Glomerular visceral epithelial cell (primary cell): Measurements from ENCODE around the gene LEFTY1.
A peak's percentile ranks its signal among the peaks of the same experiment; 100 is the strongest.

Experiments used
- DNase-seq: peaks from one replicate; pipeline ENCODE4 v3.0.0-alpha.2; 2016; ENCODE audit errors: extremely low spot score

LEFTY1 gene

DNA sequence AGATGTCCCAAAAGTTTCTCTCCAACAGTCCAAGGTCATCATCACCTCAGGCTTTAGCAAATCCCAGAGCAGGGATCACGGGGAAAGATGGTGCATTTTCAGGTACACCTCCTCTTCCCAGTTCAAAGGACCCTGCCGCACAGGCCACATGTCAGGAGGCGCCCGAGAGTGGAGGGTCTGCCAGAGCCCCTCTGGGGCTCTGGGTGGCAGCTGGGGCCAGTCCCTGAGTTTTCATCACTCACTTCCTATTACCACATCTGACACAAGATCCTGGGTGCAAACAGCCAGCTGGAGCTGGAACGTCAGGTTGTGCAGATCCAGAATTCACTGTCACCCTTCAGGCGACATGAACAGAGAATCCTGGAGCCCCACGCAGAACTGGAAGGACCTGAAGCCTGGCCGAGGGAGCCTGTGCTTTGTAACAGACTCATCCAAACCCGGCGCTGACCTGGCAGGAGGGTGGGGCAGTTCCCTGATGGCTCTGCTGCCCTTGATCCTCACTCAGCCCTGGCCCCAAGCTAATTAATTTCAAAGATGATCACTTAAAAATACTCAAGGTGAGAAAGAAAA is 15.6 kb downstream of the LEFTY1 start:
- DNase-seq, result no peak

DNA sequence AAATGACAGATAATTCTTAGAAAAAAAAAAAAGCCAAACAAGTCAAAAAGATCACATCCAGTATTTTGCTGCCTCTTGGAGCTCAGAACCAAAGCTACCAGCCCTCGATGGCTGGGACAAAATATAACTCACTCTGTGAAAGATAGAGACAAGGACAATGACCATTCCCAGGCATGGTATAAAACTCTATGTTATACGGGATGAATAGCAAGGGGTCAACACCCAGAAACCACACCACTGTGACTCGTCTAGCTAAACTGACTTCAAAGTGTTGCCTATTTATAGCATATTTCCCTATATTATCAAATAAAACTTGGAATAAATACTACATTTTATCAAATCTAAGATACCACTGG is 16.9 kb downstream of the LEFTY1 start:
- DNase-seq, result no peak

DNA sequence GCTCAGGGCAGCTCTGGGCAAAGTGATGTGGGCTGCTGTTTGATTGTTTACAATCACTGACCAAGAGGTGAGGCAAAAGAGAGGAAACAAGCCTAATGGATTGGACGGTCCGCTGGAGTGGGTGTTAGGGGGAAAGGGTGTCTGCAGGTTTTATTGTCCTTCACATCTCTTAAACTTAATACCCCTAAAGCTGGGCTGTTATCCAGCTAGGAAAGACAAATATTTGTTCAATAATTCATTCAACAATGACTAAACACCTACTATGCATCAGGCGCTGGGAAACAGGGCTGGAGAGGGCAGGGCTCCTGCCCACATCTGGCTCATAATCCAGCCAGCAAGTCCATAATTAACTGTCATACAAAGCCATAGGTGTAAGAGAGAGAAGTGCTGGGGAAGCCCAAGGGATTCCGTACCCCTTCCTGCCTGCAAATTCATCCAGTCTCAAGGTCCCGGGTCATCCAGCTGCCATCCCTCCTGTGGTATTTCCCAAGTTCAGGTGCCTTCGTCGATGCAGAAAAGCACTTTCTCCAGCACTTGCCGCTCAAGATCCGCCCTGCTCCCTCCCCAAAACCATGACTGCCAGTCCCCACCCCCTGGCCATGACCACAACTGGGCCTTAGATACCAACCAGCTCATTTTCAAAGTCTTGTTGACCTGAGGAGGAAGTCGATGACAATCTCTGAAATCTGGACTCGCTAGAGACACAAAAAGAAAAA is 17.4 kb downstream of the LEFTY1 start:
- DNase-seq, result no peak

DNA sequence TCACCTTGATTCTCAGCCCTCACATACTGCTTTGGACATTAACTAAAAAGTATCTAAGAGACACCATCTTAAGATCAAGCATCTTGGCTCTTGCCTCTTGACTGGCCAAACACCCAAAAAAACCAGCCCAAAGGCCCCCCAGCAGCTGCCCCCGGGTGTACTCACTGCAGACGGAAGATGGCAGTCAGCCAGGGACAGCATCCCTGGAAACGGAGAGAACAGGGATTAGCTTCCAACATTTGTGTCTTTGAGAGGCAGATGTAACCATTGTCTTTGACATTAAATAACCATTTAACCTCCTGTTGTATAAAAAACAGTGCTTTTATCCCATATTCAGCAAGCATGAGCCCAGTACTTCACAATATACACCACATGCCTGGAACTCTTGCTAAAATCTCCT is 18.0 kb downstream of the LEFTY1 start:
- DNase-seq, result no peak

DNA sequence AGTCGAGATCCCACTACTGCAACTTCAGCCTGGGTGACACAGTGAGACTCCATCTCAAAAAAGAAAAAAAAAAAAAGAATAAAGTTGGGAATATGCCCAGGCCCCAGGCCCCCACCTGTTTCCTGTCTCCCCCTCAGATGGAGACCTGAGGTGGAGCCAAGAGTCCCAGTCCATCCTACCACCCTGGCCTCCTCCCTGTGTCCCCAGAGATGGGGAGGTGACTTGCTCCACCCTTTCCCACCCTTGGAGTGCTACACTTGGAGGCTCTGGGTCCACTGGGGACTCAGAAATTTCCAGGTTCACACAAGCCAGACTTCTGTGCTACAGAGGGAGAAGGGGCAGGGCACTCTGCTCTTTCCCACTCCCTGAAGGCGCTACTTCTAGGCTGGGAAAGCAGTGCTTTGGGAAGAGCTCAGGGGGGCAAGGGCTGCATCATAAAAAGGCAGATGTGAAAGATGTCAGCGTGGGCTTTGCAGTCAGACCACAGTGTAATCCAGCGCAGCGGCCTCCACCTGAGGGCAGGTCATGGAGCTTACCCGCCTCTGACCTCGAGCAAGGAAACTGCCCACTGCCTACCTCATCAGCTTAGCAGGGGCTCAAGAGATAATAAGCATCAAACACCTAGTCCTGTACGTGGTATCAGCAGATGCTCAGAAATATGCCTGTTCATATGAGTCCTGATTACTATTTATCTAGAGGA is 20.2 kb downstream of the LEFTY1 start:
- DNase-seq, result no peak

DNA sequence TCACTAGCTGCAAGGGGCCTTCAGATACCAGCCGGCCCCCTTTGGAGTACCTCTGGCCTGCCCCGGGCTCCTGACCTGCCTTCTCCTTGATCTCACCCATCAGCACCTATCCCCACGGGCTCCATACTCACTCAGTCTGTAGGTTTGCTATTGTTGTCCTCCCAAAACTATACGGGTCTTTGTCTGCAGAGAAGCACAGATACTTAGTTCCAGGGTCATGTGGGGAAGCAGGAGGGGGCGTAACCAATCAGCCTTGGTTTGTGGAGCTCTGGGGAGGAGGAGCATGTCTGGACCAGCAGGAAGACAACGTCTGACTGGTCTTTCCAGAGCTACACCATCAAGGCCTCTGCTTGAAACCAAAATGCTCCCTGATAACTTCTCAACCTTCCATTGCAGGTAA is 22.0 kb downstream of the LEFTY1 start:
- no peak for DNase-seq

DNA sequence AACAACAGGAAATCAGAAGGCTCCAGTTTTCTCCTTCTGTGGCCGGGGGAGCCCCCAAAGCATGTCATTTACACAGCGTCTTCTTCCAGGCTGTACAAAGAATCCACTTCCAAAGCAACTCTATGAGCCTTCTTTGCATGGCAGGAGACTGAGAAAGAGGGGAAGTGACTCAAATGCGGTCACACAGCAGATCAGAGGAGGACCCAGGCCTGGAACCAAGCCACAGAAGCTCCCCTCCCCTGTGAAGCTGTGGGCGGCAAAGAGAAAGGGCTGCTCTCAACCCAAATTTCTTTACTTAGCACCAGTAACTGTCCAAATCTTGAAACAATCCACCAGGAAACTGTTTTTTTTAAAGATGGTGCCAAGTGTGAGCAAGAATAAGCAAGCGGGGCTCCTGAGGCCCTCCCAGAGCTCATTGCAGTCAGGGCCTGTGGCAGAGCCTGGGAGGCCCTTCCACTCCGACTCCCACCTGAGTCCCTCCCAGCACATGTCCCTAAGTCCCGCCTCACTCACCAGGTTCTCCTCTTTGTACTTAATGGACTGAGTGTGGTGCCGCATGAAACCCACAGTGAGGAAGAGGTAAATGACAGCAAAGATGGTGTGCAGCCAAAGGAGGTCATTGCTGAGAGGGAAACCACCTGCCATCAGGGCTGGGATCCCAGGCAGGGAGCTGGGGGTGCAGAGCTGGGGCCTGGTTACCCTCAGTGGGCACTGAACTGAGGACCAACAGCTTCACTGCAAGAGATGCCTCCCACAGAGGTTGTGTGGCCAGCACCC is 22.7 kb downstream of the LEFTY1 start:
- DNase-seq, result peak; percentile 73

DNA sequence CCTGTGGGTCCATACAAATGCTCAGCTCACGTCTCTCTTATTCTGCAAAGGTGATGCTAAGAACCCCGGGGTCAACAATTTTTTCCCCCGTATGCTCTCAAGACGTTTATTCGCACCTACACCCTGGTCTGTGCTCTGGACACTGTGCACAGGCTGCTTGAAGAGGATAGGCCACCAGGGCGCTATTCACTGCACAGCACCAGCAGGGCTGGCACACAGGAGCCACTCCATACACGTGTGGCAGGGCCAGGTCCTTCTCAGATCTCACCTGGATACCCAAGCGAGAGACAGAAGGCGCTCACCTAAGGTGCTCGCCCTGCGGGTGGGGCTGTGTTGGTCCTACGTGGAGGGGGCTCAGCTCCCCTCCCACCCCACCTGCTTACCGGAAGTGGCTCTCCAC is 23.4 kb downstream of the LEFTY1 start:
- DNase-seq, result no peak

DNA sequence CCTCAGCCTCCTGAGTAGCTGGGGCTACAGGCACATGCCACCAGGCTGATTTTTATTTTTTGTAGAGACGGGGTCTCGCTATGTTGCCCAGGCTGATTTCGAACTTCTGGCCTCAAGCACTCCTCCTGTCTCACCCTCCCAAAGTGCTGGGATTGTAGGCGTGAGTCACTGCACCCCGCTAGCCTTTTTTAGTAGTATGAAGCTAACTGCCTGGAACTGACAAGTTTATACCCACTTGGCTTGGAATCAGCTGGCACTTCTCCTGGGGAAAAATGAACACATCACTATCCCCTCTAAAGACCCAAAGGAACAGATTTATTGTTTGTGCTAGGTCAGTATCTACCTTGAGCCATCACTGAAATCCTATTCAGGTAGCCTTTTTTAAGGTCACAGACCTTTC is 25.8 kb downstream of the LEFTY1 start:
- no peak for DNase-seq

DNA sequence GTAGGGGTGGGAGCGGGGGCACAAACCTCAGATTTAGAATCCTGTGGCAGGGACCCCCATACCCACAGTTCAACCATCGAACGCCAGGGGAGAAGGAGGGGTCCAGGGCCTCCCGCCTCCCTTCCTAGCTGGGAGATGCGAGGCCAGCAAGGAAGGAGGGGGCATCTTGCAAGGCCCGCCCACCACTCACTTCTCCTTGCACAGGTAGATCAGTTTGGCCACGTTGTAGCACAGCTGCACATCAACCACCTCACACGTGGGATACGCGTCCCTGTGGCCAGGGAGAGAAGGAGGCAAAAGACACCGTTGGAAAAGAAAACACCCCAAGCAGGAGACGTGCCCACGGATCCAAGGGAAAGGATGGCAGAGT is 26.4 kb downstream of the LEFTY1 start:
- no peak for DNase-seq

DNA sequence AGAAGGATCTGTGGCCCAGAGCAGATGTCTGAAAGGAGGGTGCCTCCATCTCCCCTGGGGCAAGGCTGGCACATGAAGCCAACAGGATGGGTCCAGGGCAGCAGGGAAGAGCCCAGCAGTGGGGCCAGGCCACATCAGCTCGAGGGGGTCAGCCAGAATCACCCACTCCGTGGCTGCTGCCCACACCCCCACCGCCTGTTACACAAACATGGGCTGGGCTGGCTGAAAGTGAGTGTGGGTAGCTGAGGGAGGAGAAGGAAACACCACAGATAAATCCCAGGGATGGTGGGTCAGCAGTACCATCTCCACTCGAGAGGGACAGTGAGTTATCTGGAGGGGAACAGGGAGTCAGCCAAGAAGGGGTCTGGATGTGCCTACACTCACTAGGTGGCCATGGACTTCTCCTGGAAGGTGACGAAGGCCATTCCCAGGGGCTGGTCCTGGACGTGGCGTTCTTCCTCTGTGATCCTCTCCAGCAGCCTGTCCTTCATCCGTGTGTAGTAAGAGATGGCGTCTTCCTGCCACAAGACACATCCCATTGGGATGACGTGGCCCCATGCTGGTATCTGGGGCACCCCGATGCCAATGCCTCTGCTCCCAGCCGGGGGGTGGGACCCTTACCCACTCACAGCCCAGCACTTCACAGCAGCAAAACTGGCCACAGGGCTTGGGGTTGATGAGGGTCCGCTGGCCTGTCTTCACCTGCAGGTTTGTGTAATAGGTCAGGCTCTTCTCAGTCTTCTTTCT is 26.9 kb downstream of the LEFTY1 start:
- DNase-seq, result no peak

DNA sequence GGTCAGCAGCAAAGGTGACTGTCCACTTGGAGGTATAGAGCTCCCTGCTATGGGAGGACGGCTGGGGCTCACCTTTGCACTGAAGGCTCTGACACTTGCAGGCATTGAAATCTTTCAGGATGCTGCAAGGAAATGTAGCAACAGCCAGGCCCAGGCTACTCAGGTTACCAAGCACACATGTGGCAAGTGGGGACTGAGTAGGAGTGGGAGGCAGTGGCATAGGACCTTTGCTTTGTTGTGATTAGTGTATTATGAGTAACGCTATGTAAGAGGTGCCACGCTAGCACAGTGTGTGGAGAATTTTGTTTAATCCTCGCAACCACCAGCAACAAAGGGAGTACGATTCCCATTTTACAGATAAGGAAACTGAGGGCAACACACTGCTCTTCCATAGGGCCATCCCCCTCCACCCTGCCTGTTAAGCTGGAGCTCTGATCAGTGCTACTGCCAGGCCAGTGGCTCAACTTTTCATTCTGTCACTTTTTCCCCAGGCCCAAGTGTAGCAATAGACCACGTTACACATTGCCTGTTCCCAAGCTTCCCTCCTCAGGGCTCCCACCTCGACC is 28.0 kb downstream of the LEFTY1 start:
- no peak for DNase-seq

DNA sequence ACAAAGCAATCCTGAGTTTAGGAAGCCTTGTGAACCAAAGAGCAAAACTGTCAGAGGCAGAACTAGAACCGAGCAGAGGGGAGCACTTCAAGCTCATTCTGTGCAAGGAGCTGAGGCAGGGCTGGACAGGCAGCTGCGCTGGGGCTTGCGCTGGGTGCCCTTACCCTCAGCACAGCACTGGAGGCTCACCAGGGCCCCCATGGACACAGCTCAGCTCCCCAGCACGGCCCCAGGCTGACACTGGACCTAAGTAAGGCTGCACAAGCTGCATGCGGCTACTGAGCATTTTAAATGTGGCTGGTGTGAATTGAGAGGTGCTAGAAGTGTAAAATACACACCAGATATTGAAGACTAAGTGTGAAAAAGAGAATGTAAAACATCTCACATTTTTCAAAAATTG is 28.8 kb downstream of the LEFTY1 start:
- DNase-seq, result no peak

DNA sequence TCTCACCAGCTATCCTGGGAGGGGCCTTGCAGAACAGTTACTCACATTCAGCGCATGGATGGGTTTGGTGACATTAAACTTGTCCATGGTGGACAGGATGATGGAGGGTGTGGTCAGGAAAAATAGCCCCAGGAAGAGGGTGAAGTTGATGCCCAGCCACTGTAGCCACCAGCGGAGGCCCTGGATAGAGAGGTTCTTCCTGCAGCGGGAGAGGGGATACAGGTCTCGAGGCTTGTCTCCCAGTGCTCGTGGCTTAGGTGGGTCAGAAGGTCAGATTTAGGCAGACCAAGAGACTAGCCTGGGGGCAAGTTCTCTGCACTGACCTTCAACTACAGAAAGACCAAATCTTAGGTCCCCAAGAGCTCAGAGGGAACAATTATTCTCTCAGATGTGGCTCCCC is 29.8 kb downstream of the LEFTY1 start:
- no peak for DNase-seq

DNA sequence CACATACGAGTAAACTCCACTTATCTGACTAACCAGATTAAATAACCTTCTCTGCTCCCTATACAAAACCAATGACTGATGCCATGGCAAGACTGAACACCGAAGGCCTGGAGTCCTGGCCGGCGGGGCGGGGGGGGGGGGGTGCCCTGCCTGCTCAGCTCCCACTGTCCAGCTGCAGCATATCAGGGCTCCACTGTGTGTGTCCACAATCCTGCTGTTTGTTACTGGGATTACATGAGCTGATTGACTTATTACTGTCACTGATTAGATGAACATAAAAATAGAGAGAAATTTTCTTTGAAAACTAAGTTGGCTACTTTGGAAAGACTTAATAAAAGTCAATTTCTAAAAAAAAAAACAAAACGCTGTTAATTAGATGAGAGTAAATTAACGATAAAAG is 31.7 kb downstream of the LEFTY1 start:
- DNase-seq, result no peak

DNA sequence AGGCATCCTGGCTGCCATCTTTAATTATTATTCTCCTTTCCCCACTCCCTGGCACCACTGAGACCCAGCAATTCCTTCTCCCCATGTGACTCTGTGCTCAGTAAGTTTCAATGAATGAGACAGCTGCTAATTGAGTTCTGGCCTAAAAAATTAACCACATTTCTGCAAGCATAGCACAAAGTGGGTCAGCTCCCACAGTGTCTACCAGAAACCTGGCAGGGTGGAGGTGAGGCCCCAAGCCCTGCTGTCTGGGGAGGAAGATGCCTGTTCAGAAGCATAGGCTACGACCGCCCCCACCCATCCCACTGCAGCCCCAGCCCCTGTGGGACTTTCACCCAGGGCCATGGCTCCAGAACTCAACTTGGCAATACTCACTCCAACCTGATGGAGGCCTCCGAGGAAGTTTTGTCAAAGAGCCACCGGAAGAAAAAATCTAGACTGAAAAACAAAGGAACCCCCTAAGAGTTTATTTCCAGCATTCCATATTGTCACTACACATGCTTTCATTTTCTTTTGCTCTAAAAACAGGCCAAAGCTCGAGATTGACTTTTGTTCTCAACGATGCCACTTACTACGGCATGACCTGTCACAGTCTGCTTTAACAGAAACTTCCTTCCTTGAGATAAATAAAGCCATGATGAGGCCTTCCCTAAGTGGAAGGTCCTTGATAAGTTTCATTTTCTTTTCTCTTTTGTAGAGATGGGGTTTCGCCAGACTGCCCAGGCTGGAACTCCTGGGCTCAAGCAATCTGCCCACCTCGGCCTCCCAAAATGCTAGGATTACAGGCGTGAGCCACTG is 33.2 kb downstream of the LEFTY1 start:
- DNase-seq, result no peak

DNA sequence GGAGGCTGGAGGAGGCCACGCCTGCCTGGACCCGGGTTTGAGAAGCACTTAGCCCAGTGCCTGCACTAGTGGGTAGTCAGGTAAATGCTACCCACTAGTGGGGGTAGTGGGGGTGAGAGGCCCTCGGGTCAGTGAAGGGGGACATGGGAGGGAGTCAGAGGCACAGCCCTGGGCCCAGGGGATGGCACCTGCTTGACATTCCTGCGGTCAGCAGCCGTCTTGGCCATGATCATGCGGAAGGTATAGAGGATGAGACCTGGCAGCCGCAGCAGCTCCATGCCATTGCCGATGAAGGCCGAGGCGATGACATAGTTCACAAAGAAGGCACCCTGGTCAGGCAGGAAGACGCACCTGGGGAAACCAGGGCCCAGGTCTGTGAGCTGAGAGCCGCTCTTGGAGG is 35.5 kb downstream of the LEFTY1 start:
- no peak for DNase-seq

DNA sequence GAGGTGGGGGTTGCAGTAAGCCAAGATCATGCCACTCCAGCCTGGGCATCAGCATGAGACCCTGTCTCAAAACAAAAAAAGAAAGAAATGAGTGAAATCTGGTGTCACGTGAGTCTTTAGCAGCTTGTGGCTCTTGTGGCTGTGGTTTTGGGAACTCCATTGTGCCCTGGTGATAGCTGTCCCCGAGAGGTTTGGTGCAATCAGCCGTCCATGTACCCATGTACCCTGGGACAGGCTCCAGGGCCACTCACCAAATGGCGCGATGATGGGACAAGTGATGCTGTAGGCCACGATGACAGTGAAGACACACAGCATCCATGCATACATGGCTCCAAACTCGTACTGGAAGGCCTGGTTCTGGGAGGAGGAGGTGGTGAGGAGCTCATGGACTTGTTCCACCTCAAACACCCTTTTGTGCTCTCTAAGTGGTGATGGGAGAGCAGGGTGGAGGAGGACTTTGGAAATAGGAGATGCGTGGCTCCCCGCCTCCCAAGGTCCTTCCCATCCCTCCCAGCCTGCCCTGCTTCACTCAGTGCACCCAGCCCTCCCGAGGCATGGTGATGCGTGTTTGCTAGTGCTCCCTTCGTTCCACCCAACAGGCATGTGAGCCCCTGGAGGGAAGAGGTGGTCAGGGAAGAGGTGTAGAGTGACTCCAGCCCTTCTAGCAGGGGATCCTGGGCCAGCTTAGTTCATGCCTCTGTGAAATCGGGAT is 36.4 kb downstream of the LEFTY1 start:
- no peak for DNase-seq

DNA sequence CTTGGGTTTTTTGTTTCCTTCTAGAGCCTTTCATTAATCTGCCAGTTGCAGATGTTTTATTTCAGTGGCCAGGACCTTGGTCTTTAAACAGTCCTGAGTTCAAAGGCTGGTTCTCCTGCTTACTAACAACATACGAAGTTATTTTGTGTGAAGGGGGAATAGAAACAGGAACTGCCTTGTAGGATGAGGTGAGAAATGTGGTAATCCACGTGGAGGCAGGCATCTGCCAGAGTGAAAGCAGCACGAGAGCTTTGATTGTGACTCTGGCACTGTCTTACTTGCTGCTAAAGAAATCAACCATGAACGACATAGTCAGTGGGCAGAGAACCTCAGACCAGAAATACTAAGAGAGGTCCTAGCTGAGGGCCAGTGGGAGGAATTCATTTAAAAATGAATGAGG is 37.1 kb downstream of the LEFTY1 start:
- DNase-seq, result no peak

DNA sequence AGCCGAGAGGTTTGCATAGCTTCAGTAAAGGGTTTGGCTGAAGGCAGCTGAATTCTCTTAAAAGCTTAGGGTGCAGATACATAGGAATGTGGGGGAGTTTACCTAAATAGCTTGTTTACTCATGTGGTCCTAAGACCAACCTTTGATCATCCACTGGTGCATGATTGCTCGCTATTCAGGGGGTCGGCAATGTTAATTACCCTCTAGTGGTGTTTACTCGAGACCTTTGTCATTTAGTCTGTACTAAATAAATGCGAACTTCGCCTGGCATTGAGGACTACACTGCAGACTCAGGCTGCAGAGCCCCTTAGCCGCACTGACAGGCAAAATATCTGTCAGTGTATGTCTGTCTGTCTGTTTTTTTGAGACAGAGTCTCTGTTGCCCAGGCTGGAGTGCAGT is 38.6 kb downstream of the LEFTY1 start:
- no peak for DNase-seq
